ENCODE data around the gene FAF1. TPM values are rescaled to one million over a fixed set of nuclear protein-coding genes. Genes with fewer than 3 reads are reported as not detected.

The FAF1 gene
- total RNA-seq, 2 donors from 2014 or later, result 48.8 to 52.6 TPM

GRCh38 chr1:50701706-50702317 is 258.3 kb downstream of the FAF1 start:
- DNase-seq (no peak), ATAC-seq (no peak)
- intact Hi-C loops (cut with DNase I, micrococcal nuclease), result loop anchor here in 1 of 2 donors (10.0 kb wide), 1 partner anchor 337 kb away; no protein-coding TSS in a partner anchor

GRCh38 chr1:50700621-50701020 is 259.4 kb downstream of the FAF1 start:
- DNase-seq (no peak), ATAC-seq (no peak)
- intact Hi-C loops (cut with DNase I, micrococcal nuclease), result loop anchor here in 1 of 2 donors (10.0 kb wide), 1 partner anchor 336 kb away; no protein-coding TSS in a partner anchor

- ATAC-seq, result no peak
- intact Hi-C loops (cut with DNase I, micrococcal nuclease), result loop anchor here in 1 of 2 donors (10.0 kb wide), 1 partner anchor 335 kb away; no protein-coding TSS in a partner anchor
- DNase-seq, result no peak
Observed at GRCh38 chr1:50700214-50700613, 259.9 kb downstream of the FAF1 start.

GRCh38 chr1:50699795-50700194 is 260.3 kb downstream of the FAF1 start:
- intact Hi-C loops (cut with DNase I, micrococcal nuclease), result loop anchor here in 1 of 2 donors (10.0 kb wide), 1 partner anchor 335 kb away; no protein-coding TSS in a partner anchor
- DNase-seq (no peak), ATAC-seq (no peak)

GRCh38 chr1:50697440-50698421 is 262.3 kb downstream of the FAF1 start:
- no peak for ATAC-seq

GRCh38 chr1:50693829-50694228 is 266.2 kb downstream of the FAF1 start:
- DNase-seq (no peak), ATAC-seq (no peak)
- intact Hi-C loops (cut with DNase I, micrococcal nuclease), result no loop called here

More at GRCh38 chr1:50697440-50698421, 262.3 kb downstream of the FAF1 start:
- no peak for DNase-seq
- intact Hi-C loops (cut with DNase I, micrococcal nuclease), result no loop called here

- no peak for ATAC-seq
- intact Hi-C loops (cut with DNase I, micrococcal nuclease), result no loop called here
- no peak for DNase-seq
Observed at GRCh38 chr1:50684185-50684584, 275.9 kb downstream of the FAF1 start.

- intact Hi-C loops (cut with DNase I, micrococcal nuclease), result no loop called here
- ATAC-seq (no peak), DNase-seq (no peak)
Observed at GRCh38 chr1:50681931-50682330, 278.1 kb downstream of the FAF1 start.

- ATAC-seq, result no peak
- DNase-seq, result no peak
- intact Hi-C loops (cut with DNase I, micrococcal nuclease), result no loop called here
Observed at GRCh38 chr1:50667710-50668356, 292.2 kb downstream of the FAF1 start.

- ATAC-seq, result peak; percentile 60
- intact Hi-C loops (cut with DNase I, micrococcal nuclease), result no loop called here
- DNase-seq, result no peak
Observed at GRCh38 chr1:50667272-50667671, 292.8 kb downstream of the FAF1 start.

- no peak for ATAC-seq
- no peak for DNase-seq
- intact Hi-C loops (cut with DNase I, micrococcal nuclease), result no loop called here
Observed at GRCh38 chr1:50666849-50667248, 293.2 kb downstream of the FAF1 start.

GRCh38 chr1:50665413-50665812 is 294.7 kb downstream of the FAF1 start:
- DNase-seq, result no peak
- ATAC-seq, result no peak
- intact Hi-C loops (cut with DNase I, micrococcal nuclease), result no loop called here

- intact Hi-C loops (cut with DNase I, micrococcal nuclease), result no loop called here
- ATAC-seq (no peak), DNase-seq (no peak)
Observed at GRCh38 chr1:50661626-50662025, 298.4 kb downstream of the FAF1 start.

- no peak for DNase-seq
- intact Hi-C loops (cut with DNase I, micrococcal nuclease), result no loop called here
- ATAC-seq, result no peak
Observed at GRCh38 chr1:50659107-50659662, 300.9 kb downstream of the FAF1 start.

GRCh38 chr1:50658459-50659076 is 301.5 kb downstream of the FAF1 start:
- intact Hi-C loops (cut with DNase I, micrococcal nuclease), result no loop called here
- ATAC-seq (no peak), DNase-seq (no peak)

GRCh38 chr1:50656931-50657330 is 303.1 kb downstream of the FAF1 start:
- ATAC-seq (no peak), DNase-seq (no peak)
- intact Hi-C loops (cut with DNase I, micrococcal nuclease), result no loop called here

GRCh38 chr1:50651476-50652263 is 308.4 kb downstream of the FAF1 start:
- ATAC-seq, result peak; percentile 70
- intact Hi-C loops (cut with DNase I, micrococcal nuclease), result no loop called here

GRCh38 chr1:50646526-50646925 is 313.5 kb downstream of the FAF1 start:
- ATAC-seq (no peak), DNase-seq (no peak)
- intact Hi-C loops (cut with DNase I, micrococcal nuclease), result no loop called here

More at GRCh38 chr1:50651476-50652263, 308.4 kb downstream of the FAF1 start:
- no peak for DNase-seq
